AG10803 (cell line): ENCODE measurements around the gene DNAH9.

Experiments
- DNase-seq: peaks from one replicate; pipeline ENCODE4 v3.0.0; 2010; ENCODE audit warnings: low read depth
- H3K4me3 ChIP-seq: 2 replicates; pipeline ENCODE4 v1.5.1; 2011; ENCODE audit warnings: mild to moderate bottlenecking, low read length, control low read depth
- CTCF ChIP-seq: conservative IDR thresholded peaks from 2 replicates; pipeline ENCODE4 v1.5.1; 2011; ENCODE audit warnings: mild to moderate bottlenecking, low read length, control low read depth, inconsistent platforms

The DNAH9 gene

GRCh38 chr17:11564589-11565380, 33.5 kb upstream of the DNAH9 start:
- DNase-seq: no peak
- no peak overlapping the region for H3K4me3 ChIP-seq
- no peak for TF ChIP-seq CTCF

- DNase-seq: no peak
- TF ChIP-seq CTCF: no peak
- H3K4me3 ChIP-seq: no peak overlapping the region
Observed at GRCh38 chr17:11565591-11565990, 32.7 kb upstream of the DNAH9 start.

GRCh38 chr17:11578998-11579397, 19.3 kb upstream of the DNAH9 start:
- no peak for TF ChIP-seq CTCF
- no peak overlapping the region for H3K4me3 ChIP-seq
- no peak for DNase-seq

GRCh38 chr17:11580677-11581076, 17.6 kb upstream of the DNAH9 start:
- no peak for DNase-seq
- TF ChIP-seq CTCF: no peak
- no peak overlapping the region for H3K4me3 ChIP-seq

- no peak overlapping the region for H3K4me3 ChIP-seq
- TF ChIP-seq CTCF: no peak
- DNase-seq: no peak
Observed at GRCh38 chr17:11582217-11582616, 16.1 kb upstream of the DNAH9 start.

GRCh38 chr17:11583306-11583992, 14.8 kb upstream of the DNAH9 start:
- no peak overlapping the region for H3K4me3 ChIP-seq
- TF ChIP-seq CTCF: no peak
- no peak for DNase-seq

GRCh38 chr17:11589716-11590115, 8.6 kb upstream of the DNAH9 start:
- no peak for DNase-seq
- H3K4me3 ChIP-seq: no peak overlapping the region
- no peak for TF ChIP-seq CTCF
